Stimulated activated naive CD8-positive, alpha-beta T cell treated with anti-CD3 and anti-CD28 coated beads, Interleukin-15, Interleukin-2, amounts not matched to agents 100 ng/mL and 50 ng/mL, for 24 hours (primary cell): ENCODE measurements around the gene CDIPT.

ENCODE experiments used
- H3K27ac Mint-ChIP-seq: one replicate; pipeline ENCODE4 v1.8.0; 2021; ENCODE audit warnings: mild to moderate bottlenecking, mixed read lengths
- H3K27me3 Mint-ChIP-seq: one replicate; pipeline ENCODE4 v1.8.0; 2021; ENCODE audit warnings: mixed read lengths
- H3K36me3 Mint-ChIP-seq: one replicate; pipeline ENCODE4 v1.8.0; 2021; ENCODE audit warnings: low read depth, mixed read lengths
- H3K4me1 Mint-ChIP-seq: one replicate; pipeline ENCODE4 v1.8.0; 2021; ENCODE audit warnings: low read depth, mixed read lengths
- H3K4me3 Mint-ChIP-seq: one replicate; pipeline ENCODE4 v1.8.0; 2021; ENCODE audit warnings: mild to moderate bottlenecking, mixed read lengths
- H3K9me3 Mint-ChIP-seq: one replicate; pipeline ENCODE4 v1.8.0; 2021; ENCODE audit warnings: mixed read lengths

Gene CDIPT

GRCh38 chr16:29816694-29817441, 46.2 kb downstream of the CDIPT start:
- Mint-ChIP-seq H3K27ac (peak overlapping the region; percentile 97), H3K9me3 (no peaks in the 10 kb centered on the region), H3K4me1 (peaks cover 70% of the 10 kb centered on the region), H3K27me3 (no peaks in the 10 kb centered on the region), H3K36me3 (peaks cover 35% of the 10 kb centered on the region), H3K4me3 (peak overlapping the region; percentile 96)

- Mint-ChIP-seq H3K4me3 (peak within 1 kb of the TSS; percentile 96), H3K36me3 (peaks cover 37% of the 10 kb centered on the region), H3K9me3 (no peaks in the 10 kb centered on the region), H3K4me1 (peaks cover 70% of the 10 kb centered on the region), H3K27me3 (no peaks in the 10 kb centered on the region), H3K27ac (peak within 1 kb of the TSS; percentile 97)
These were observed 47.0 kb downstream of the CDIPT start, which contains the start of gene PAGR1 for GRCh38 chr16:29815793-29816693. TSS of gene PAGR1 (plus strand) at chr16:29816152. CDS start at chr16:29816526, 374 bp downstream.

- Mint-ChIP-seq H3K4me3 (peak overlapping the region; percentile 96), H3K36me3 (peaks cover 41% of the 10 kb centered on the region), H3K9me3 (no peaks in the 10 kb centered on the region)
These were observed 47.8 kb downstream of the CDIPT start for GRCh38 chr16:29815032-29815721.

GRCh38 chr16:29814592-29814991, 48.4 kb downstream of the CDIPT start:
- Mint-ChIP-seq H3K4me1 (peaks cover 71% of the 10 kb centered on the region), H3K36me3 (peaks cover 42% of the 10 kb centered on the region), H3K27me3 (no peaks in the 10 kb centered on the region), H3K27ac (peak overlapping the region; percentile 97), H3K4me3 (peak overlapping the region; percentile 14), H3K9me3 (no peaks in the 10 kb centered on the region)

More at GRCh38 chr16:29815032-29815721, 47.8 kb downstream of the CDIPT start:
- Mint-ChIP-seq H3K4me1 (peaks cover 71% of the 10 kb centered on the region), H3K27ac (peak overlapping the region; percentile 97), H3K27me3 (no peaks in the 10 kb centered on the region)

- Mint-ChIP-seq H3K4me3 (no peak overlapping the region), H3K27me3 (no peaks in the 10 kb centered on the region), H3K27ac (no peak overlapping the region), H3K9me3 (no peaks in the 10 kb centered on the region), H3K36me3 (peaks cover 38% of the 10 kb centered on the region), H3K4me1 (peaks cover 69% of the 10 kb centered on the region)
These were observed 49.1 kb downstream of the CDIPT start for GRCh38 chr16:29813644-29814562.

- Mint-ChIP-seq H3K36me3 (peaks cover 38% of the 10 kb centered on the region), H3K4me1 (peaks cover 69% of the 10 kb centered on the region), H3K9me3 (no peaks in the 10 kb centered on the region), H3K4me3 (peak overlapping the region; percentile 20), H3K27ac (peak overlapping the region; percentile 36), H3K27me3 (no peaks in the 10 kb centered on the region)
These were observed 50.0 kb downstream of the CDIPT start for GRCh38 chr16:29812754-29813643.

- Mint-ChIP-seq H3K4me3 (peak within 1 kb of the TSS; percentile 88), H3K9me3 (no peaks in the 10 kb centered on the region), H3K36me3 (peaks cover 43% of the 10 kb centered on the region), H3K4me1 (peaks cover 64% of the 10 kb centered on the region), H3K27ac (peak within 1 kb of the TSS; percentile 82), H3K27me3 (no peaks in the 10 kb centered on the region)
These were observed 50.9 kb downstream of the CDIPT start, which contains the start of gene PRRT2 for GRCh38 chr16:29811896-29812665. TSS of gene PRRT2 (plus strand) at chr16:29812193. CDS start at chr16:29813055, 862 bp downstream.

- peaks cover 59% of the 10 kb centered on the region for H3K4me1 Mint-ChIP-seq
- H3K36me3 Mint-ChIP-seq: peaks cover 38% of the 10 kb centered on the region
- no peaks in the 10 kb centered on the region for H3K27me3 Mint-ChIP-seq
- H3K27ac Mint-ChIP-seq: peak overlapping the region; percentile 82
- peak overlapping the region; percentile 88 for H3K4me3 Mint-ChIP-seq
- H3K9me3 Mint-ChIP-seq: no peaks in the 10 kb centered on the region
These were observed 51.7 kb downstream of the CDIPT start for GRCh38 chr16:29811170-29811895.

GRCh38 chr16:29810699-29811169, 52.3 kb downstream of the CDIPT start:
- Mint-ChIP-seq H3K4me1 (peaks cover 56% of the 10 kb centered on the region), H3K27ac (peak overlapping the region; percentile 82), H3K36me3 (peaks cover 38% of the 10 kb centered on the region), H3K27me3 (no peaks in the 10 kb centered on the region), H3K4me3 (peak overlapping the region; percentile 88), H3K9me3 (no peaks in the 10 kb centered on the region)

GRCh38 chr16:29809850-29810698, 53.0 kb downstream of the CDIPT start:
- Mint-ChIP-seq H3K27me3 (no peaks in the 10 kb centered on the region), H3K4me1 (peaks cover 54% of the 10 kb centered on the region), H3K9me3 (no peaks in the 10 kb centered on the region), H3K36me3 (peaks cover 41% of the 10 kb centered on the region), H3K27ac (peak overlapping the region; percentile 82), H3K4me3 (peak overlapping the region; percentile 88)

GRCh38 chr16:29809031-29809747, 53.8 kb downstream of the CDIPT start:
- H3K4me3 Mint-ChIP-seq: peak overlapping the region; percentile 98

More at GRCh38 chr16:29809031-29809747, 53.8 kb downstream of the CDIPT start:
- Mint-ChIP-seq H3K27me3 (no peaks in the 10 kb centered on the region), H3K9me3 (no peaks in the 10 kb centered on the region), H3K4me1 (peaks cover 53% of the 10 kb centered on the region), H3K36me3 (peaks cover 46% of the 10 kb centered on the region), H3K27ac (peak overlapping the region; percentile 98)
